Calu3 (cell line): ENCODE results near the gene SYCP3. TPM values are rescaled to one million over a fixed set of nuclear protein-coding genes. Genes with fewer than 3 reads are reported as not detected.

Source experiments
- BruUV-seq: library from RNA; stranded (reverse); fragments of 400-500 nt; replicated peaks from 2 replicates; lab custom pipeline; 2021; lab: Mats Ljungman, UMichigan
- CTCF ChIA-PET: fragments of 300-600 bp; sonication (Branson Sonifier 250); formaldehyde crosslinking; loops from one replicate; lab custom pipeline; 2022; ENCODE audit warnings: antibody characterized with exemption; lab: Charles Lee
- DNase-seq: peaks from one replicate; pipeline ENCODE4 v3.0.0; 2022
- H3K27ac Mint-ChIP-seq: one replicate; pipeline ENCODE4 v1.8.0; 2022; ENCODE audit warnings: mixed read lengths; ENCODE audit not compliant: unreplicated experiment
- H3K27me3 Mint-ChIP-seq: one replicate; pipeline ENCODE4 v1.8.0; 2022; ENCODE audit warnings: mixed read lengths; ENCODE audit not compliant: unreplicated experiment
- H3K36me3 Mint-ChIP-seq: one replicate; pipeline ENCODE4 v1.8.0; 2022; ENCODE audit warnings: mild to moderate bottlenecking, moderate library complexity, mixed read lengths; ENCODE audit not compliant: insufficient read depth, unreplicated experiment
- H3K4me1 Mint-ChIP-seq: one replicate; pipeline ENCODE4 v1.8.0; 2022; ENCODE audit warnings: mild to moderate bottlenecking, low read depth, mixed read lengths; ENCODE audit not compliant: unreplicated experiment
- H3K4me3 Mint-ChIP-seq: one replicate; pipeline ENCODE4 v1.8.0; 2022; ENCODE audit warnings: mild to moderate bottlenecking, low read depth, moderate library complexity, mixed read lengths; ENCODE audit not compliant: unreplicated experiment
- H3K9me3 Mint-ChIP-seq: one replicate; pipeline ENCODE4 v1.8.0; 2022; ENCODE audit warnings: low read depth, mixed read lengths; ENCODE audit not compliant: unreplicated experiment
- intact Hi-C: fragments of 100-400 bp; cut with micrococcal nuclease; formaldehyde crosslinking; loops from one replicate; pipeline ENCODE4 v1.10.0; 2022; ENCODE audit not compliant: unreplicated experiment
- total RNA-seq: library from RNA; stranded (reverse); gene quantifications from 2 replicates; pipeline ENCODE4 v1.2.3, GENCODE V29; 2022
- TF ChIP-seq, protein P1 (sequence below): fragments of 200-600 bp; IDR thresholded peaks from one replicate; pipeline ENCODE4 v1.8.0; 2022; ENCODE audit warnings: antibody characterized with exemption; ENCODE audit not compliant: unreplicated experiment

SYCP3 gene
- total RNA-seq, 1 experiment from 2014 or later = 0.12 TPM

DNA sequence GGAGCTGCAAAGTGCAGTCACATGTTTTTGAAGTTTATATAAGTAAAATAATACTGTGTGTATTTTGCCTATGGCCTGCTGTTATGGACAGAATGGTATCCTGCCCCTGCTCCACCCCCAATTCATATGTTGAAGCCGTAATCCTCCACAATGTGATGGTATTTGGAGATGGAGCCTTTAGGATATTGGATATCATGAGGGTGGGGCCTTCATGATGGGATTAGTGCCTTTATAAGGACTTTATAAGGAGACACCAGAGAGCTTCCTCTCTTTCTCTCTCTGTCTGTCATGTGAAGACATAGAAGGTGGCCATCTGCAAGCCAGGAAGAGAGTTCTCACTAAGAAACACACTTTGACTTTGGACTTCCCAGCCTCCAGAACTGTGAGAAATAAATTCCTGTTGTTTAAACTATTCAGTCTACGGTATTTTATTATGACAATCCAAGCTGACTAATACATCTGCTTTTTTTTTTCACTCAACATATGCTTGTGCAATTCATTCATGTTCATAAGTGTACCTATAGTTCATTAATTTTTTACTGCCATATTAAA lies 44.9 kb downstream of the SYCP3 start:
- peaks cover 30% of the 10 kb centered on the region for H3K36me3 Mint-ChIP-seq
- no TSS peak for BruUV-seq

DNA sequence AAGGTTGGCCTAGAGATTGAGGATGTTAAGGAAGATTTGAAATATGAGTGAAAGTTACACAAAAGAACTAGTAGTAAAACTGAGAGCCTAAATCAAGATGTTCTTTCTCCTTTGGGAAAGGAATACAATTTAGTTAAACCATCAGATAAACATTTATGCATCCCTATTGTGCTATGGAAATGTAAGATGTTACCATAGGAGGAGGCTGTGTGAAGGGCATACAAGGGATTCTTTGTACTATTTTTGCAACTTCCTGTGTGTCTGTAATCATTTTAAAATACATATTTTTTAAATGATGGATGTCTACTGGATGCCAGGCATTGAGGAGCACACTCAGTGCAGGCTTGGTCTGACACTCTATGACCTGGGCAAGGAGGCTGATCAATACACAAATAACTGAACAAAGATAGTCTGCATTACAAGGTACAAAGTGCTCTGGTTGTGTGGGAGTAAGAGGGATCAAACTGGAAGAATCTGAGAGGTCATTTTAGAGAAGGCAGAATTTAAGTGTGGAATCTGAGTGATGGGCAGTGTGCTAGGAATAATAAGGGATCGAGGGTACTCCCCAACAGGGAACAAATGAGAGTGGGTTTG lies 47.7 kb downstream of the SYCP3 start:
- intact Hi-C loops = no loop called here
- DNase-seq = no peak
- TF ChIP-seq, protein P1, sequence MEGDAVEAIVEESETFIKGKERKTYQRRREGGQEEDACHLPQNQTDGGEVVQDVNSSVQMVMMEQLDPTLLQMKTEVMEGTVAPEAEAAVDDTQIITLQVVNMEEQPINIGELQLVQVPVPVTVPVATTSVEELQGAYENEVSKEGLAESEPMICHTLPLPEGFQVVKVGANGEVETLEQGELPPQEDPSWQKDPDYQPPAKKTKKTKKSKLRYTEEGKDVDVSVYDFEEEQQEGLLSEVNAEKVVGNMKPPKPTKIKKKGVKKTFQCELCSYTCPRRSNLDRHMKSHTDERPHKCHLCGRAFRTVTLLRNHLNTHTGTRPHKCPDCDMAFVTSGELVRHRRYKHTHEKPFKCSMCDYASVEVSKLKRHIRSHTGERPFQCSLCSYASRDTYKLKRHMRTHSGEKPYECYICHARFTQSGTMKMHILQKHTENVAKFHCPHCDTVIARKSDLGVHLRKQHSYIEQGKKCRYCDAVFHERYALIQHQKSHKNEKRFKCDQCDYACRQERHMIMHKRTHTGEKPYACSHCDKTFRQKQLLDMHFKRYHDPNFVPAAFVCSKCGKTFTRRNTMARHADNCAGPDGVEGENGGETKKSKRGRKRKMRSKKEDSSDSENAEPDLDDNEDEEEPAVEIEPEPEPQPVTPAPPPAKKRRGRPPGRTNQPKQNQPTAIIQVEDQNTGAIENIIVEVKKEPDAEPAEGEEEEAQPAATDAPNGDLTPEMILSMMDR = no peak
- no peaks in the 10 kb centered on the region for H3K9me3 Mint-ChIP-seq
- no peaks in the 10 kb centered on the region for H3K27me3 Mint-ChIP-seq
- peak overlapping the region; percentile 1 for H3K27ac Mint-ChIP-seq
- H3K4me1 Mint-ChIP-seq = peaks cover 24% of the 10 kb centered on the region
- CTCF ChIA-PET = no interaction called here
- BruUV-seq = no TSS peak
- no peak overlapping the region for H3K4me3 Mint-ChIP-seq
- peaks cover 4% of the 10 kb centered on the region for H3K36me3 Mint-ChIP-seq

More for the DNA sequence above, 44.9 kb downstream of the SYCP3 start:
- no peak for DNase-seq
- Mint-ChIP-seq H3K27me3 (no peaks in the 10 kb centered on the region), H3K27ac (no peak overlapping the region), H3K9me3 (no peaks in the 10 kb centered on the region), H3K4me3 (no peak overlapping the region), H3K4me1 (peaks cover 31% of the 10 kb centered on the region)
- TF ChIP-seq, protein P1 = no peak
- CTCF ChIA-PET = interaction anchor here (0.5 to 0.6 kb wide), 3 partner anchors 92 to 1959 kb away, joined by 3 to 4 read pairs (median 4); no protein-coding TSS in a partner anchor
- intact Hi-C loops = no loop called here

DNA sequence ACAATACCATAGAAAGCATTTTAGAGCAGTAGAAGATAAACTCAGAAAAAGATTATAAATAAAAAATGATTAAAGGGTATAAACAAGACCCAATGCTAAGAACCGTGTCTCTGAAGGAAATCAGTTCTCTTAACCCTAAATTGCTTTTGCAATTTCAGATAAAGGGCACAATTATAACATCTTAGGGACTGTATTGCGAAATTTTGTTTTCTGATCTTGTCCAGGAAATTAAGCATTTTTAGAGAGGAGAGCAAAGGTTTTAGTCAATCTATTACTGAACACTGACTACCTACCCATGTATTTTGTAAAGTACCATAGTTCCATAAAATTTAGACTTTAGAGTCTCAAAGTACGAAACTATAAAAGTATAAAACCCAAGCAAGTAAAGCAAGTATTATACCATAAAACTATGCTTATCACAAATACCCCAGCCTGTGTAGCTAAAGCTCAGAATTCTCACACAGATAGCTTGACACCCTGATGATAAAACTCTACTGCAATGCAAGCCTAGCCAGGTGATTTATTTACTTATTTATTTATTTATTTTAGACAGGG lies 48.6 kb downstream of the SYCP3 start:
- Mint-ChIP-seq H3K4me1 (peaks cover 14% of the 10 kb centered on the region), H3K4me3 (no peak overlapping the region), H3K27ac (no peak overlapping the region), H3K27me3 (no peaks in the 10 kb centered on the region), H3K36me3 (no peaks in the 10 kb centered on the region), H3K9me3 (no peaks in the 10 kb centered on the region)
- intact Hi-C loops = no loop called here
- DNase-seq = no peak
- CTCF ChIA-PET = no interaction called here
- BruUV-seq = no TSS peak
- TF ChIP-seq, protein P1 = no peak

- H3K27ac Mint-ChIP-seq = no peak overlapping the region
- no peak overlapping the region for H3K4me3 Mint-ChIP-seq
- H3K27me3 Mint-ChIP-seq = no peaks in the 10 kb centered on the region
- H3K36me3 Mint-ChIP-seq = no peaks in the 10 kb centered on the region
- H3K9me3 Mint-ChIP-seq = no peaks in the 10 kb centered on the region
- no peak for DNase-seq
- no TSS peak for BruUV-seq
- intact Hi-C loops = no loop called here
- TF ChIP-seq, protein P1 = no peak
- H3K4me1 Mint-ChIP-seq = no peaks in the 10 kb centered on the region
- CTCF ChIA-PET = no interaction called here
Observed at GRCh38 chr12:101686176-101686575, 53.1 kb downstream of the SYCP3 start.
